ENCODE data around the gene TUBGCP6. TPM values are rescaled to one million over a fixed set of nuclear protein-coding genes. Genes with fewer than 3 reads are reported as not detected.

The TUBGCP6 gene
- total RNA-seq, 1 experiment from 2014 or later, result 38.6 TPM

GRCh38 chr22:50197856-50198623 lies 46.8 kb downstream of the TUBGCP6 start:
- Histone ChIP-seq H3K9ac (ENCODE audit: low read length) (no peak overlapping the region), H3K4me2 (ENCODE audit: low read length) (no peak overlapping the region), H3K27me3 (ENCODE audit: insufficient read depth, low read length) (no peaks in the 10 kb centered on the region), H3K4me3 (replicated peaks in 1 of 2; ENCODE audit: low read depth in 1 of 2, low read length in 2 of 2) (no peak overlapping the region), H3K4me1 (ENCODE audit: control insufficient read depth in 1 of 2, insufficient read depth in 2 of 2, low read length in 2 of 2) (peaks cover 9 to 19% of the 10 kb centered on the region in 2 experiments; a peak in 3 of 4 replicates), H3K9me2 (ENCODE audit: insufficient read depth) (no peaks in the 10 kb centered on the region), H2AFZ (ENCODE audit: low read depth, low read length, poor library complexity, severe bottlenecking) (no peak overlapping the region), H3K36me3 (ENCODE audit: control insufficient read depth in 1 of 2, insufficient read depth in 2 of 2, low read length in 2 of 2) (peaks cover 2 to 18% of the 10 kb centered on the region in 2 experiments; a peak in 3 of 4 replicates), H4K20me1 (ENCODE audit: insufficient read depth) (no peaks in the 10 kb centered on the region), H3K27ac (ENCODE audit: low read depth, low read length) (no peak overlapping the region), H3K9me3 (ENCODE audit: control insufficient read depth in 1 of 2, insufficient read depth in 1 of 2, low read depth in 1 of 2, low read length in 2 of 2) (0 out of 4 replicates have a peak, but pooled peaks cover 0 to under 1% of the 10 kb centered on the region in 2 experiments), H3K79me2 (ENCODE audit: insufficient read depth, low read length) (peaks cover 26% of the 10 kb centered on the region)
- no peak for ATAC-seq
- ChIA-PET CTCF (interaction anchor here (1.7 kb wide), 1 partner anchor 8 kb away, joined by 4 read pairs; no protein-coding TSS in a partner anchor), RAD21 (ENCODE audit: low non-redundant PET in 1 of 2, low total read pairs in 2 of 2, uncharacterized antibody in 2 of 2, unreplicated experiment in 2 of 2) (no interaction called here), POLR2A (no interaction called here)
- TF ChIP-seq REST (IDR thresholded peaks at IDR 0.05; ENCODE audit: low read depth) (no peak), POLR2AphosphoS5 (IDR thresholded peaks at IDR 0.05; ENCODE audit: low read depth, low read length) (no peak), CEBPB (IDR thresholded peaks at IDR 0.05; ENCODE audit: low read depth) (no peak), JUND (IDR thresholded peaks at IDR 0.05) (no peak), CBX3 (IDR thresholded peaks at IDR 0.05; ENCODE audit: low read depth) (no peak), EZH2phosphoT487 (IDR thresholded peaks at IDR 0.05; ENCODE audit: borderline replicate concordance) (no peak), EZH2 (IDR thresholded peaks at IDR 0.05) (no peak), SRF (IDR thresholded peaks at IDR 0.05; ENCODE audit: low read depth) (no peak), SP1 (IDR thresholded peaks at IDR 0.05; ENCODE audit: low read depth) (no peak), EGR1 (IDR thresholded peaks at IDR 0.05; ENCODE audit: low read depth) (no peak), FOSL1 (IDR thresholded peaks at IDR 0.05; ENCODE audit: low read depth) (no peak), YY1 (IDR thresholded peaks at IDR 0.05; ENCODE audit: extremely low read depth, insufficient replicate concordance, low read depth, low read length) (no peak), ZNF274 (IDR thresholded peaks at IDR 0.05; ENCODE audit: low read depth, low read length) (no peak), MAX (IDR thresholded peaks at IDR 0.05) (no peak), SIN3A (IDR thresholded peaks at IDR 0.05; ENCODE audit: low read depth) (no peak)
- TF ChIP-seq, protein P1, sequence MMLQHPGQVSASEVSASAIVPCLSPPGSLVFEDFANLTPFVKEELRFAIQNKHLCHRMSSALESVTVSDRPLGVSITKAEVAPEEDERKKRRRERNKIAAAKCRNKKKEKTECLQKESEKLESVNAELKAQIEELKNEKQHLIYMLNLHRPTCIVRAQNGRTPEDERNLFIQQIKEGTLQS (IDR thresholded peaks at IDR 0.05), result no peak
- no peak for DNase-seq (ENCODE audit: low read depth, low spot score)
- intact Hi-C loops (cut with micrococcal nuclease), result no loop called here
- no TSS peak for BruUV-seq (replicated peaks)

All from HCT116 (cell line).